ENCODE results near the gene CFAP92. TPM values are rescaled to one million over a fixed set of nuclear protein-coding genes. Genes with fewer than 3 reads are reported as not detected.

The CFAP92 gene
- total RNA-seq, 1 experiment from 2014 or later = 0.92 TPM

DNA sequence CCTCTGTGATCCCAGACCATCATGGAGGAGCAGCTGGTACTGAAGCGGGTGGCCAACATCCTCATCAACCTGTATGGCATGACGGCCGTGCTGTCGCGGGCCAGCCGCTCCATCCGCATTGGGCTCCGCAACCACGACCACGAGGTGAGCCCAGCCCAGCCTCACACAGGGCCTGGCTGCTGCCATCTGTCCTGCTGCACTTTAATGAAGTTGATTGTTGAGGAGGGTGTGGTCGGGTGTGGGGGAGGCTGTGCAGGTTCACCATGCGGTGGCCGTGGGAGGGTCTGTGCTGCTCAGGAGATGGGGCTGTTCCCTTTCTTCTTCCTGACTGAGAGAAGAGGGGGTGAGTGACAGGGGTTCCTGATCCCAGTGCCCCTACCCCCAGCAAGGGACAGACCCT is 83.9 kb downstream of the CFAP92 start:
- no peak for DNase-seq
- H2BK20ac ChIP-seq (ENCODE audit: low read depth, low read length, poor library complexity, severe bottlenecking) = no peak overlapping the region
- no peak overlapping the region for H3T11ph ChIP-seq (ENCODE audit: low read length)
- H3K4me3 Mint-ChIP-seq = no peak overlapping the region
- H3K27ac Mint-ChIP-seq = no peak overlapping the region
- no peak overlapping the region for H2BK120ac ChIP-seq (ENCODE audit: low read depth, low read length, poor library complexity, severe bottlenecking)
- no peak overlapping the region for H2AK5ac ChIP-seq (ENCODE audit: insufficient read length, low read length)
- H2BK15ac ChIP-seq (ENCODE audit: low read depth, low read length) = no peak overlapping the region
- H2BK5ac ChIP-seq (ENCODE audit: insufficient read length, low read length) = no peak overlapping the region
- H4K8ac ChIP-seq (replicated peaks; ENCODE audit: insufficient read length, low read depth, low read length) = no peak overlapping the region
- H3K4me1 ChIP-seq (ENCODE audit: insufficient read depth, low read length) = no peaks in the 10 kb centered on the region
- H3K18ac ChIP-seq (ENCODE audit: insufficient read length, low read depth, low read length) = no peak overlapping the region
- H2BK12ac ChIP-seq (ENCODE audit: insufficient read length, low read depth, low read length) = no peak overlapping the region
- no peaks in the 10 kb centered on the region for H3K79me2 ChIP-seq (ENCODE audit: insufficient read depth, low read length)
- no peaks in the 10 kb centered on the region for H3K79me1 ChIP-seq (ENCODE audit: insufficient read depth, low read depth, low read length, poor library complexity, severe bottlenecking)
- no peaks in the 10 kb centered on the region; a peak in 1 of 5 replicates for H3K9me3 Mint-ChIP-seq
- H3K9ac ChIP-seq (ENCODE audit: extremely low read depth, insufficient read length, low read length) = no peak overlapping the region
- no peaks in the 10 kb centered on the region for H3K27me3 Mint-ChIP-seq (ENCODE audit: low read depth)
- H4K5ac ChIP-seq (ENCODE audit: insufficient read length, low read depth, low read length) = no peak overlapping the region
- H3K36me3 Mint-ChIP-seq (ENCODE audit: insufficient read depth in 1 of 3, low read depth in 3 of 3) = peaks cover 36 to 80% (median 56%) of the 10 kb centered on the region in 3 experiments; a peak in 6 of 7 replicates
- H2AFZ ChIP-seq (ENCODE audit: low read length) = no peak overlapping the region
- WGBS (ENCODE audit: extremely low coverage, insufficient read length, low lambda C conversion rate) = no CpG with 5 or more reads among the region's 13 CpGs
- H3K14ac ChIP-seq (ENCODE audit: insufficient read depth, low read length) = no peak overlapping the region
- H3K56ac ChIP-seq (ENCODE audit: insufficient read length, low read depth, low read length) = no peak overlapping the region
- H3K9me3 ChIP-seq (ENCODE audit: control insufficient read depth, low read depth, low read length) = no peaks in the 10 kb centered on the region
- H3K27me3 ChIP-seq (ENCODE audit: insufficient read depth, low read length) = no peaks in the 10 kb centered on the region
- no peaks in the 10 kb centered on the region for H4K20me1 ChIP-seq (ENCODE audit: control insufficient read depth, insufficient read depth, insufficient read length)
- H3K4ac ChIP-seq (ENCODE audit: low read depth, low read length) = no peak overlapping the region
- no peaks in the 10 kb centered on the region for H3K23me2 ChIP-seq (ENCODE audit: insufficient read length, low read depth, low read length, poor library complexity, severe bottlenecking)
- no peak overlapping the region for H3K23ac ChIP-seq (ENCODE audit: insufficient read length, low read depth, low read length)
- TF ChIP-seq, protein P1, sequence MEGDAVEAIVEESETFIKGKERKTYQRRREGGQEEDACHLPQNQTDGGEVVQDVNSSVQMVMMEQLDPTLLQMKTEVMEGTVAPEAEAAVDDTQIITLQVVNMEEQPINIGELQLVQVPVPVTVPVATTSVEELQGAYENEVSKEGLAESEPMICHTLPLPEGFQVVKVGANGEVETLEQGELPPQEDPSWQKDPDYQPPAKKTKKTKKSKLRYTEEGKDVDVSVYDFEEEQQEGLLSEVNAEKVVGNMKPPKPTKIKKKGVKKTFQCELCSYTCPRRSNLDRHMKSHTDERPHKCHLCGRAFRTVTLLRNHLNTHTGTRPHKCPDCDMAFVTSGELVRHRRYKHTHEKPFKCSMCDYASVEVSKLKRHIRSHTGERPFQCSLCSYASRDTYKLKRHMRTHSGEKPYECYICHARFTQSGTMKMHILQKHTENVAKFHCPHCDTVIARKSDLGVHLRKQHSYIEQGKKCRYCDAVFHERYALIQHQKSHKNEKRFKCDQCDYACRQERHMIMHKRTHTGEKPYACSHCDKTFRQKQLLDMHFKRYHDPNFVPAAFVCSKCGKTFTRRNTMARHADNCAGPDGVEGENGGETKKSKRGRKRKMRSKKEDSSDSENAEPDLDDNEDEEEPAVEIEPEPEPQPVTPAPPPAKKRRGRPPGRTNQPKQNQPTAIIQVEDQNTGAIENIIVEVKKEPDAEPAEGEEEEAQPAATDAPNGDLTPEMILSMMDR (conservative IDR thresholded peaks at IDR 0.05) = no peak
- H3K27ac ChIP-seq (ENCODE audit: insufficient read length, low read depth, low read length) = no peak overlapping the region
- no peaks in the 10 kb centered on the region for H3K4me1 Mint-ChIP-seq
- H3K4me2 ChIP-seq (ENCODE audit: insufficient read depth, insufficient read length, low read length) = no peak overlapping the region
- no peak overlapping the region for H4K91ac ChIP-seq (ENCODE audit: insufficient read length, low read depth, low read length)
